GM19395 (cell line): ENCODE measurements around the gene CSAG1.
"Not testable (repeated sequence)": the region's sequence is repeated elsewhere in the genome, so short reads cannot be mapped to it uniquely, and the experiment has no call there.

ENCODE experiments used
- ATAC-seq: cut with Tn5 transposase; IDR thresholded peaks from one replicate; pipeline ENCODE4 v1.9.1; 2021; ENCODE audit warnings: mild to moderate bottlenecking, moderate library complexity; ENCODE audit not compliant: unreplicated experiment

The CSAG1 gene

DNA sequence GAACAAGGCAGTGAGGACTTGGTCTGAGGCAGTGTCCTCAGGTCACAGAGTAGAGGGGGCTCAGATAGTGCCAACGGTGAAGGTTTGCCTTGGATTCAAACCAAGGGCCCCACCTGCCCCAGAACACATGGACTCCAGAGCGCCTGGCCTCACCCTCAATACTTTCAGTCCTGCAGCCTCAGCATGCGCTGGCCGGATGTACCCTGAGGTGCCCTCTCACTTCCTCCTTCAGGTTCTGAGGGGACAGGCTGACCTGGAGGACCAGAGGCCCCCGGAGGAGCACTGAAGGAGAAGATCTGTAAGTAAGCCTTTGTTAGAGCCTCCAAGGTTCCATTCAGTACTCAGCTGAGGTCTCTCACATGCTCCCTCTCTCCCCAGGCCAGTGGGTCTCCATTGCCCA, 33.1 kb downstream of the CSAG1 start:
- ATAC-seq, result not testable (repeated sequence)

GRCh38 chrX:152697952-152698931, 35.3 kb downstream of the CSAG1 start, which contains the start of gene MAGEA3:
TSS of gene MAGEA3 (plus strand) at chrX:152698794. CDS start at chrX:152700833, 2,039 bp downstream.
- not testable (repeated sequence) for ATAC-seq

- ATAC-seq, result peak; percentile 81
These were observed 52.5 kb downstream of the CSAG1 start for GRCh38 chrX:152681012-152681411.
